Calu3 (cell line): ENCODE measurements around the gene SUGT1. TPM values are rescaled to one million over a fixed set of nuclear protein-coding genes. Genes with fewer than 3 reads are reported as not detected.
A peak's percentile ranks its signal among the peaks of the same experiment; 100 is the strongest.
"Not testable (repeated sequence)": the region's sequence is repeated elsewhere in the genome, so short reads cannot be mapped to it uniquely, and the experiment has no call there.

Experiments
- BruUV-seq: library from RNA; stranded (reverse); fragments of 400-500 nt; replicated peaks from 2 replicates; lab custom pipeline; 2021; lab: Mats Ljungman, UMichigan
- CTCF ChIA-PET: fragments of 300-600 bp; sonication (Branson Sonifier 250); formaldehyde crosslinking; loops from one replicate; lab custom pipeline; 2022; ENCODE audit warnings: antibody characterized with exemption; lab: Charles Lee
- DNase-seq: peaks from one replicate; pipeline ENCODE4 v3.0.0; 2022
- H3K27ac Mint-ChIP-seq: one replicate; pipeline ENCODE4 v1.8.0; 2022; ENCODE audit warnings: mixed read lengths; ENCODE audit not compliant: unreplicated experiment
- H3K27me3 Mint-ChIP-seq: one replicate; pipeline ENCODE4 v1.8.0; 2022; ENCODE audit warnings: mixed read lengths; ENCODE audit not compliant: unreplicated experiment
- H3K36me3 Mint-ChIP-seq: one replicate; pipeline ENCODE4 v1.8.0; 2022; ENCODE audit warnings: mild to moderate bottlenecking, moderate library complexity, mixed read lengths; ENCODE audit not compliant: insufficient read depth, unreplicated experiment
- H3K4me1 Mint-ChIP-seq: one replicate; pipeline ENCODE4 v1.8.0; 2022; ENCODE audit warnings: mild to moderate bottlenecking, low read depth, mixed read lengths; ENCODE audit not compliant: unreplicated experiment
- H3K4me3 Mint-ChIP-seq: one replicate; pipeline ENCODE4 v1.8.0; 2022; ENCODE audit warnings: mild to moderate bottlenecking, low read depth, moderate library complexity, mixed read lengths; ENCODE audit not compliant: unreplicated experiment
- H3K9me3 Mint-ChIP-seq: one replicate; pipeline ENCODE4 v1.8.0; 2022; ENCODE audit warnings: low read depth, mixed read lengths; ENCODE audit not compliant: unreplicated experiment
- CTCF ChIP-seq: fragments of 200-600 bp; IDR thresholded peaks from one replicate; pipeline ENCODE4 v1.8.0; 2022; ENCODE audit warnings: antibody characterized with exemption; ENCODE audit not compliant: unreplicated experiment
- intact Hi-C: fragments of 100-400 bp; cut with micrococcal nuclease; formaldehyde crosslinking; loops from one replicate; pipeline ENCODE4 v1.10.0; 2022; ENCODE audit not compliant: unreplicated experiment
- total RNA-seq: library from RNA; stranded (reverse); gene quantifications from 2 replicates; pipeline ENCODE4 v1.2.3, GENCODE V29; 2022

SUGT1 gene
- total RNA-seq, 1 experiment from 2014 or later: 58.4 TPM

GRCh38 chr13:52615134-52615801 is 37.4 kb upstream of the SUGT1 start:
- Mint-ChIP-seq H3K27me3 (no peaks in the 10 kb centered on the region), H3K36me3 (peaks cover 27% of the 10 kb centered on the region), H3K9me3 (no peaks in the 10 kb centered on the region), H3K4me1 (no peaks in the 10 kb centered on the region), H3K27ac (no peak overlapping the region), H3K4me3 (no peak overlapping the region)
- no peak for TF ChIP-seq CTCF
- intact Hi-C loops: loop anchor here (5.0 kb wide), 1 partner anchor 192 kb away; no protein-coding TSS in a partner anchor
- no peak for DNase-seq
- no TSS peak for BruUV-seq
- CTCF ChIA-PET: no interaction called here

- no TSS peak for BruUV-seq
- CTCF ChIA-PET: no interaction called here
- DNase-seq: no peak
- Mint-ChIP-seq H3K27me3 (no peaks in the 10 kb centered on the region), H3K9me3 (no peaks in the 10 kb centered on the region), H3K36me3 (peaks cover 27% of the 10 kb centered on the region), H3K27ac (peak overlapping the region; percentile 87), H3K4me1 (no peaks in the 10 kb centered on the region), H3K4me3 (peak overlapping the region; percentile 97)
- no peak for TF ChIP-seq CTCF
- intact Hi-C loops: loop anchor here (5.0 kb wide), 1 partner anchor 191 kb away; no protein-coding TSS in a partner anchor
Observed at GRCh38 chr13:52615812-52616211, 36.8 kb upstream of the SUGT1 start.

DNA sequence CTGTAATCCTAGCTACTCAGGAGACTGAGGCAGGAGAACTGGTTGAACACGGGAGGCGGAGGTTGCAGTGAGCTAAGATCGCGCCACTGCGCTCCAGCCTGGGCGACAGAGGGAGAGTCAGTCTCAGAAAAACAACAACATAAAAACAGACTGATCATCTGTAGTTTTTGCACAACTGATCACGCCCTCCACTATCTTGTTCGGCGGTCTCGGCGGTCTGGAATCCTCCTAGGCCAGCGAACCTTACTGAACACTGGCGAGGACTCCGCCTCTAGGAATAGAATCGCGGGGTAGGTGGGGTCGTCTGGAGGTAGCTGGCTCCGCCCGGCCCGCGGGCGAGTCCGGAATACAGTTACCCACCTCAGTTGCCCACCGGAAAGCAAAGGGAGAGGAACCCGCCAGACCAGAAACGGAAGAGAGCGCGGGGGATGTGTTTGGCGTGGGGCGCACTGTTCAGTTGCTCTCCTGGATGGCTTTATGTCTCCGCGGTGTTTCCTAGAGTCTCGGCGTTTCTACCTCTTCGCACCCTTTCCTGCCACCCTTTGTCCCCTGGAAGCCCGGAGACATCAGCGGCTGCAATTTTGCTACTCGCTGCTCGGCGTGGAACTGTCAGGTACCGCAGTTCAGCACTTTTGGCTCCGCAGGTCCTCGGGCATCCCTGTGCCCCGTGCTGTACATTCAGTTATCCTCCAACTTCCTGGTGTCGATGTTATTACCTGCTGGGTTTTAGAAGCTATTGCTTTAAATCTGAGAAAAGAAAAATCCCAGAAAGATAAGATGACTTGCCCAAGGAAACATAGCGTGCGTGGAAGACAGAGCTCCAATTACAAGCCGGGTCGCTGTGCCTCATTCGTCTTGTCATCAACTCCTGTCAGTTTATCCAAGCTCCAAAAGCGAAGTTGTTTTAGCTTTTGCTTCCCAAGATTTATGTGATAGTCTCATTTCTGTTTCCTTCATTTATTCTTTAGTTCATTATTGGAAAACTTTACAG is 35.3 kb upstream of the SUGT1 start:
- Mint-ChIP-seq H3K27me3 (no peaks in the 10 kb centered on the region), H3K4me1 (no peaks in the 10 kb centered on the region), H3K9me3 (no peaks in the 10 kb centered on the region), H3K27ac (peak overlapping the region; percentile 87), H3K4me3 (peak overlapping the region; percentile 97), H3K36me3 (peaks cover 27% of the 10 kb centered on the region)
- TF ChIP-seq CTCF: no peak
- CTCF ChIA-PET: interaction anchor here (0.6 to 1.0 kb wide), 2 partner anchors 35 to 165 kb away, joined by 3 to 5 read pairs; partner anchors contain the start of gene SUGT1
- intact Hi-C loops: loop anchor here (5.0 kb wide), 1 partner anchor 190 kb away; no protein-coding TSS in a partner anchor
- peak; percentile 89 for DNase-seq
- BruUV-seq: TSS peak; percentile 79

GRCh38 chr13:52631083-52631690 is 21.4 kb upstream of the SUGT1 start:
- DNase-seq, H3K36me3 Mint-ChIP-seq, H3K4me3 Mint-ChIP-seq, H3K4me1 Mint-ChIP-seq, CTCF ChIA-PET, BruUV-seq, H3K27ac Mint-ChIP-seq, H3K27me3 Mint-ChIP-seq, H3K9me3 Mint-ChIP-seq, intact Hi-C loops: not testable (repeated sequence)
